IPS DF 6.9 (cell line): ENCODE results near the gene SLC22A25.
"Not testable (repeated sequence)": the region's sequence is repeated elsewhere in the genome, so short reads cannot be mapped to it uniquely, and the experiment has no call there.

Experiments used
- DNase-seq: peaks from one replicate; pipeline ENCODE4 v3.0.0-alpha.2; 2013; ENCODE audit warnings: low read depth, low spot score
- H3K27ac ChIP-seq: one replicate; pipeline ENCODE4 v1.5.1; 2013; ENCODE audit warnings: low read length, control low read depth
- H3K27me3 ChIP-seq: 2 replicates; pipeline ENCODE4 v1.6.1; 2013; ENCODE audit warnings: mild to moderate bottlenecking, low read length; ENCODE audit not compliant: control insufficient read depth, insufficient read depth
- H3K36me3 ChIP-seq: 2 replicates; pipeline ENCODE4 v1.6.1; 2013; ENCODE audit warnings: low read length; ENCODE audit not compliant: control insufficient read depth, insufficient read depth
- H3K4me1 ChIP-seq: 2 replicates; pipeline ENCODE4 v1.6.1; 2013; ENCODE audit warnings: low read length; ENCODE audit not compliant: control insufficient read depth, insufficient read depth
- H3K4me3 ChIP-seq: 2 replicates; pipeline ENCODE4 v1.5.1; 2013; ENCODE audit warnings: mild to moderate bottlenecking, low read length
- H3K9me3 ChIP-seq: 2 replicates; pipeline ENCODE4 v1.6.1; 2013; ENCODE audit warnings: low read length, inconsistent platforms; ENCODE audit not compliant: control insufficient read depth, insufficient read depth
- WGBS: extraction: QIAGEN DNeasy Blood & Tissue Kit; methylation state at CpG from one replicate; pipeline ENCODE4 v1.1.7; 2013; ENCODE audit warnings: mixed read lengths, missing lambda C conversion rate; ENCODE audit not compliant: insufficient read length, insufficient coverage; 5-methylcytosine and 5-hydroxymethylcytosine counted together

Gene SLC22A25

GRCh38 chr11:63250162-63251050 is 7.0 kb upstream of the SLC22A25 start:
- Histone ChIP-seq H3K27me3 (no peaks in the 10 kb centered on the region), H3K4me1 (no peaks in the 10 kb centered on the region), H3K36me3 (no peaks in the 10 kb centered on the region), H3K27ac (no peak overlapping the region), H3K9me3 (no peaks in the 10 kb centered on the region), H3K4me3 (no peak overlapping the region)
- no peak for DNase-seq
- WGBS, result no CpG with 5 or more reads among the region's 5 CpGs

GRCh38 chr11:63248966-63249365 is 5.6 kb upstream of the SLC22A25 start:
- Histone ChIP-seq H3K9me3 (no peaks in the 10 kb centered on the region), H3K27me3 (no peaks in the 10 kb centered on the region), H3K4me3 (no peak overlapping the region), H3K36me3 (no peaks in the 10 kb centered on the region), H3K4me1 (no peaks in the 10 kb centered on the region), H3K27ac (no peak overlapping the region)
- no peak for DNase-seq
- no CpG with 5 or more reads among the region's 3 CpGs for WGBS

GRCh38 chr11:63247237-63248002 is 4.0 kb upstream of the SLC22A25 start:
- not testable (repeated sequence) for H3K27me3 ChIP-seq, H3K36me3 ChIP-seq, H3K27ac ChIP-seq, H3K4me1 ChIP-seq, H3K4me3 ChIP-seq, H3K9me3 ChIP-seq, DNase-seq
- WGBS, result no CpG with 5 or more reads among the region's 7 CpGs

GRCh38 chr11:63246045-63246444 is 2.6 kb upstream of the SLC22A25 start:
- Histone ChIP-seq H3K4me3 (no peak overlapping the region), H3K27ac (no peak overlapping the region), H3K36me3 (no peaks in the 10 kb centered on the region), H3K4me1 (no peaks in the 10 kb centered on the region), H3K27me3 (no peaks in the 10 kb centered on the region), H3K9me3 (no peaks in the 10 kb centered on the region)
- DNase-seq, result no peak
- WGBS, result no CpG with 5 or more reads among the region's 1 CpG

- Histone ChIP-seq H3K27me3 (no peaks in the 10 kb centered on the region), H3K4me3 (no peak overlapping the region), H3K27ac (no peak overlapping the region), H3K4me1 (no peaks in the 10 kb centered on the region), H3K9me3 (no peaks in the 10 kb centered on the region), H3K36me3 (no peaks in the 10 kb centered on the region)
- WGBS, result no CpG with 5 or more reads among the region's 2 CpGs
- DNase-seq, result no peak
These were observed 1.5 kb upstream of the SLC22A25 start for GRCh38 chr11:63244862-63245261.

GRCh38 chr11:63242089-63242781 is 1.2 kb downstream of the SLC22A25 start:
- no peak for DNase-seq
- Histone ChIP-seq H3K27ac (no peak overlapping the region), H3K36me3 (no peaks in the 10 kb centered on the region), H3K9me3 (no peaks in the 10 kb centered on the region), H3K27me3 (no peaks in the 10 kb centered on the region), H3K4me3 (no peak overlapping the region), H3K4me1 (no peaks in the 10 kb centered on the region)
- no CpG with 5 or more reads among the region's 5 CpGs for WGBS

GRCh38 chr11:63240791-63241379 is 2.5 kb downstream of the SLC22A25 start:
- Histone ChIP-seq H3K4me1 (no peaks in the 10 kb centered on the region), H3K36me3 (no peaks in the 10 kb centered on the region), H3K27ac (no peak overlapping the region), H3K4me3 (no peak overlapping the region), H3K27me3 (no peaks in the 10 kb centered on the region), H3K9me3 (no peaks in the 10 kb centered on the region)
- DNase-seq, result no peak

- no peaks in the 10 kb centered on the region for H3K4me1 ChIP-seq
- no peak for DNase-seq
- H3K27ac ChIP-seq, result no peak overlapping the region
- no peak overlapping the region for H3K4me3 ChIP-seq
- H3K36me3 ChIP-seq, result no peaks in the 10 kb centered on the region
- H3K9me3 ChIP-seq, result no peaks in the 10 kb centered on the region
- H3K27me3 ChIP-seq, result no peaks in the 10 kb centered on the region
- no CpG with 5 or more reads among the region's 1 CpG for WGBS
These were observed 3.3 kb downstream of the SLC22A25 start for GRCh38 chr11:63240098-63240497.

- Histone ChIP-seq H3K4me1 (no peaks in the 10 kb centered on the region), H3K27ac (no peak overlapping the region), H3K36me3 (no peaks in the 10 kb centered on the region), H3K4me3 (no peak overlapping the region), H3K27me3 (no peaks in the 10 kb centered on the region), H3K9me3 (no peaks in the 10 kb centered on the region)
- DNase-seq, result no peak
These were observed 4.1 kb downstream of the SLC22A25 start for GRCh38 chr11:63239254-63239653.

GRCh38 chr11:63237413-63237812 is 6.0 kb downstream of the SLC22A25 start:
- no peaks in the 10 kb centered on the region for H3K9me3 ChIP-seq
- no peaks in the 10 kb centered on the region for H3K36me3 ChIP-seq
- H3K4me1 ChIP-seq, result no peaks in the 10 kb centered on the region
- DNase-seq, result no peak
- no peak overlapping the region for H3K4me3 ChIP-seq
- H3K27me3 ChIP-seq, result no peaks in the 10 kb centered on the region
- H3K27ac ChIP-seq, result no peak overlapping the region
